IPS-18a (cell line): Measurements from ENCODE around the gene COMT.

Source experiments
- H3K27ac ChIP-seq: one replicate; pipeline ENCODE4 v1.5.1; 2013; ENCODE audit warnings: low read length
- H3K27me3 ChIP-seq: one replicate; pipeline ENCODE4 v1.6.1; 2013; ENCODE audit warnings: mild to moderate bottlenecking, low read length; ENCODE audit not compliant: control insufficient read depth, insufficient read depth
- H3K36me3 ChIP-seq: one replicate; pipeline ENCODE4 v1.6.1; 2013; ENCODE audit warnings: low read depth, low read length; ENCODE audit not compliant: control insufficient read depth
- H3K4me1 ChIP-seq: one replicate; pipeline ENCODE4 v1.6.1; 2013; ENCODE audit warnings: low read depth, low read length; ENCODE audit not compliant: control insufficient read depth
- H3K4me3 ChIP-seq: one replicate; pipeline ENCODE4 v1.5.1; 2013; ENCODE audit warnings: low read length
- H3K9ac ChIP-seq: one replicate; pipeline ENCODE4 v1.6.1; 2013; ENCODE audit warnings: mild to moderate bottlenecking, low read length, moderate library complexity
- H3K9me3 ChIP-seq: one replicate; pipeline ENCODE4 v1.6.1; 2013; ENCODE audit warnings: low read depth, low read length; ENCODE audit not compliant: control insufficient read depth

The COMT gene

DNA sequence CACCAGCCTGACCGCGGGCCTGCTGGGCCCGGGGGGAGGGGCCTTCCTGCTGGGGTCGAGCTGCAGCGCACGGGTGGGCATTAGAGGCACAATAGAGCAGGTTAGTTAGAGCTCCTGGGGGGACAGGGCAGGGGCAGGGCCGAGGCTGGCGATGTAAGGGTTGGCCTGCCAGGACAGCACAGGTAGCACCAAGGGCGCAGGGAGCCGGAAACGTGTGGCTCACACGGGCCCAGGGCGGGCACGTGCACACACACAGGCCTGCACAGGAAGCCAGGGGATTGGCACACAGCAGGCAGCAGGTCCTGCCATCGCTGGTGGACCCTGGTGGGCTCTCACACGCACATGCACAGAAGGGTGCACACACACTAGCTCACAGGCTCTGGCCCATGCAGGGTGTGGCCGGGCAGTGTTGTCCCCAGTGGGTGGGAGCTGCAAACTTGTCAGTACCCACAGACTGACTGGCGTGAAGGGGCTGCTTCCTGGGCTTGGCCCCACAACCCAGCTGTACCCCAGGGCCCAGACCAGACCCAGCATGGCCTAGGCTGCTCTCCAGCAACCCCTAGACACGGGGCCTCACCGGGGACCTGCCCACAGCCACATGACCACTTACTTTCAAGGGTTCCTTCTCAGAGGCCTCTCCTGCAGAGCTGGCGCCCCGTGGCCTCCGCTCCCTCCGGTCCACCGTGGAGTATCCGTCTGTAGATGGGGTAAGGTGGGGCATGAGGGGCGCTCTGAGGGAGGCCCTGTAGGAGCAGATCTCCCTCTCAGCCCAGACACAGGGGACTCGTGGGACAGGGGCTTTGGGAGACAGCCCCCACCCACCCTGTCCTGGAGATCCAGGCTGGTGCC lies 29.9 kb downstream of the COMT start:
- H3K27ac ChIP-seq: no peak overlapping the region
- H3K9ac ChIP-seq: no peak overlapping the region
- H3K36me3 ChIP-seq: peaks cover 9% of the 10 kb centered on the region
- H3K4me1 ChIP-seq: peaks cover 12% of the 10 kb centered on the region
- no peaks in the 10 kb centered on the region for H3K27me3 ChIP-seq
- H3K4me3 ChIP-seq: no peak overlapping the region
- no peaks in the 10 kb centered on the region for H3K9me3 ChIP-seq

DNA sequence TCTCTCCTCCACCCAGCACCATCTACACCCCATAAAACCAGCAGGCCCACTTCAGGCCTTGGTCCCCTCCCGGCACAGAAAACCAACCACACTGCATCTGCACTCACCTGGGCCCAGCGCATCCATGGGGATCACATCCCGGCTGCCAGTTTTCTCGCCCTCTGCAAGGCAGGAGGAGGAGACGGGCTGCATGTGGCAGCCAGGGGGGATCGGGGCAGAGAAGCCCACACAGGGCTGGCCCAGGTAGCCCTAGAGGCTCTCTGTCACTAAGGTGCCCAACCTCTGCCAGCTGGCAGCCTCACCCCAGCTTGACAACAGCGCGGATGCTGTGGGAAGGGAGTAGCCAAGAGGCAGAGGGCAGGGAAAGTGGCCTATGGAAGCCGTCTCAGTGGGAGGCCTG lies 30.7 kb downstream of the COMT start:
- Histone ChIP-seq H3K36me3 (peaks cover 9% of the 10 kb centered on the region), H3K9ac (no peak overlapping the region), H3K9me3 (no peaks in the 10 kb centered on the region), H3K27ac (no peak overlapping the region), H3K4me3 (no peak overlapping the region), H3K27me3 (no peaks in the 10 kb centered on the region), H3K4me1 (peaks cover 12% of the 10 kb centered on the region)

DNA sequence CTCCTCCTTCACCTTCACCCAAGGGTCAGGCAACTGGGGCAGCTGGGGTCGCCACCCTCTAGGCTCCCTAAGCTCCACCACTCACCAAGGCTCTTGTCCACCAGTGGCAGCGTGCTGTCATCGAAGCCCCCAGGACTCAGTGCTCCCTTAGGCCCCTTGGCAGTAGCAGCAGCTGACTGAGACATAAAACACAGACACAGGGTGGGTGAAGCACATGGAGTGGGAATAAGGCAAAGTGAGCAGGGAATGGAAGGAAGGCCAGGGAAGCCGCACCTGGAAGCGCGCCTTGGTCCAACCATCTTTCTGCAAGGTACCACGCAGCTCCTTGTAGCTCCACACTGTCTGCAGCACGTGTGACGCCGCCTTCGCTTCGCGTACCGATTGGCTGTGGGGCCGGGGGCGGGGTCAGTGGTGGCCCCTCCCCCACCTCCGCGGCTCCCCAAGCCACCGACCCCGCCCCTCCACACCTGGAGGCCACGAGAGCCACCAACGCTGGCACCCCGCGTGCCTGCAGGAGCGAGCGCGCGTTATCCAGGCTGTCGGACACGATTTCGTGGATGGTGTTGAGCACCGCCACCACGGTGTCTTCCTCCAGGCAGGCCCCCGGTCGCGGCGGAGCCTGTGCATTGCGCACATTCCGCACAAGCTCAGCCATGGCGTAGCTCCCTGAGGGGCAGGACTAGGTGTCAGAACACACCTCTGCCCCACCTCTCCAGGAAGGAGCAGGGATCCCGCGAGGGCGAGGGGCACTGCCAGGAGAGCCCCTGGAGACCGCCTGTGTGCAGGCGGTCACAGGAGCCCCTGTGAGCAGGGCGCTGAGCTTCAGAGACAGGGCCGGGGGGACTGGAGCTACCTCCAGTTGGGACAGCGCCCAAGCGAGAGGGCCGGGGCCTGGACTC lies 31.3 kb downstream of the COMT start:
- Histone ChIP-seq H3K4me1 (peaks cover 12% of the 10 kb centered on the region), H3K36me3 (peaks cover 9% of the 10 kb centered on the region), H3K4me3 (no peak overlapping the region), H3K27ac (no peak overlapping the region), H3K27me3 (no peaks in the 10 kb centered on the region), H3K9ac (no peak overlapping the region), H3K9me3 (no peaks in the 10 kb centered on the region)

DNA sequence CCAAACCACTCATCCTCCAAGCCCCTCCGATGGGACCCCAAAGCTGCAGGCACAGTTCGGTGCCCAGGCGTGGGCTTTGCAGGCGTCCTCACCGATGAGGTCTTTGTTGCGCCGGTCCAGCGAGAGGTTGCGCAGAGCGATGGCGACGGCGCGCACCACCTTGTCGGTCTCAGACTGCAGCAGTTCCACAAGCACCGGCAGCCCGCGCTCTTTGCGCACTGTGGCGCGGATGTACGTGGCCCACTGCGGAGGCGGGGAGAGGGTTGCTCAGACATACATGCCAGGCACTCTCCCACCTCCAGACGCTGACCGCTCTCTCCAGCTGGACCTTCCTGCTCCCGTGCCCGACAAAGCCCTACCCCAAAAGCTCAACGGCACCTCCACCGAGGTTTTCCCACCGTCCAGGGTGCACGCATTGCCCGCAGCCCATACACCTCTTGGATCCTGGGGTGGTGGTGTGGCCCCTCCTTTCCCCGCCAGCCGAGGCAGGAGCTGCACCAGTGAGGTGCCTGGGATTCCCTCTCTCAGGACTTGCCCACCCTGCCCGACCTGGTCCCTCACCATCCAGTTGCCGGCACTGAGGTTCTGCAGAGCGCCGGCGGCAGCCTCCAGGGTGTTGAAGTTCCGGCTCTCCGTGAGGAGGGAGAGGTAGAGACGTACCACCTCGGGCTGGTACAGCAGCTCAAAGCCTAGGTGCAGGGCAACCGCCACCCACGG lies 32.1 kb downstream of the COMT start:
- Histone ChIP-seq H3K27ac (peak overlapping the region; percentile 9), H3K27me3 (no peaks in the 10 kb centered on the region), H3K4me1 (peaks cover 12% of the 10 kb centered on the region), H3K4me3 (no peak overlapping the region), H3K9ac (no peak overlapping the region), H3K9me3 (no peaks in the 10 kb centered on the region), H3K36me3 (peaks cover 11% of the 10 kb centered on the region)

DNA sequence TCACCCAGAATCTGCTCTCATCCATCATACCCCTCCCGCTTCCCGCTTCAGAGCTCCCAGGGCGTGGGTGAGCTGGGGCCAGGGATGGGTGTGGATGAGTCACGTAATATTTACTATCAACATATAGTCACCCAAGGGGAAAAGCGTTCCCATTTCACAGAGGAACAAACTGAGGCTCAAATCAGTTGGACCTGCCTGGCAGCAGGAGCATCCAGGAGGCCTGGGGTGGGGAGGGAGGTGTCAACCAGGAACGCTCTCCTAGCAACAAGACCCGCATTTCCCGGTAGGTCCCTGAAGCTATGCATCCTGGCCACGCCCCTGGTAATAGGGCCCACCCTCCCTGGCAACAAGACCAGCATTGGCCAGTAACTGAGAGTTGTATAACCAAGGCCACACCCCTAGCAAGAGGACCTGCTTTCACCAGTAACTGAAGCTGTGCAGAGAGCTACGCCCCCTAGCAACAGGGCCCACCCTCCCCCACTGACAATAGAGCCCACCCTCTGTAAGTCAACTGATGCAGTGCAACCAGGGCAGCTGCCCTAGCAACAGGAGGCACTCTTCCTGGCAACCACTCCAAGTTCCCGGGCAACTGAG lies 32.8 kb downstream of the COMT start:
- Histone ChIP-seq H3K4me3 (peak overlapping the region; percentile 4), H3K9ac (peak overlapping the region; percentile 54), H3K4me1 (peaks cover 12% of the 10 kb centered on the region), H3K9me3 (no peaks in the 10 kb centered on the region), H3K27me3 (no peaks in the 10 kb centered on the region), H3K27ac (peak overlapping the region; percentile 84), H3K36me3 (peaks cover 15% of the 10 kb centered on the region)

DNA sequence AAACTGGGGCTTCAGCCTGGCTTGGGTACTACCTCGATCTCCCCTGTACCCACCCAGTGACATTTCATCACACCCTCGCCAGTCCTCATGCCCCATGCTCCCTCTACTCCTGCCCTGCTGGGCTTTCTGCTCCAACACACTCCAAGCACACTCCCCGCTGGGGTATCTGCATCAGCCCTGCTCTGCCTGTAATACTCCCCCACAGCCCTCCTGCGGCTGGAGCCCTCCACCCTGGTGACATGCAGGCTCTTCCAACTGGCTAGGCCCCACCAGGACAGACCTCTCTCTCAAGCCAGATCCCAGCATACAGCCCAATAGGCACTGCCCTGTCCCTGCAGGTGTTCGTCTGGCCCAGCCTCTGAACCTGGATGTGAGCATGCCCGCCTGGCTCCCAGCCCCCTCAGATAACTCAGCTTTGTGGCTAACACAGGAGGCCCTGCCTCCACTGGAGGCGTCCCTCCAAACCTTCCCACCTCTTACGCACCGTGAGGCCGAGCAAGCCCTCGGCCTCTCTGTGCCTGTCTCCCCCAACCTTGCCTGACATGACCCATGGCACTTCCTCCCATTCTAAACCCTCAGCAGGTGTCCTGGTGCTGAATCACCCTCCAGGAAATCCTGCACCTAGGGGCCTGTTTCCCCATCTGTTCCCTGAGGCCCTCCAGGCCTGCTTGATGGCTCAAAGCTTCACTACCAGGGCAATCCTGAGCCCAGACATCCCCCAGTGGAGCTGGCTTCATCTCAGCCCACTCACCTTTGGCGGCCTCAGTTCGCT lies 33.5 kb downstream of the COMT start:
- Histone ChIP-seq H3K4me3 (peak overlapping the region; percentile 4), H3K9me3 (no peaks in the 10 kb centered on the region), H3K4me1 (peaks cover 12% of the 10 kb centered on the region), H3K27me3 (no peaks in the 10 kb centered on the region), H3K9ac (peak overlapping the region; percentile 54), H3K27ac (peak overlapping the region; percentile 84), H3K36me3 (peaks cover 18% of the 10 kb centered on the region)

DNA sequence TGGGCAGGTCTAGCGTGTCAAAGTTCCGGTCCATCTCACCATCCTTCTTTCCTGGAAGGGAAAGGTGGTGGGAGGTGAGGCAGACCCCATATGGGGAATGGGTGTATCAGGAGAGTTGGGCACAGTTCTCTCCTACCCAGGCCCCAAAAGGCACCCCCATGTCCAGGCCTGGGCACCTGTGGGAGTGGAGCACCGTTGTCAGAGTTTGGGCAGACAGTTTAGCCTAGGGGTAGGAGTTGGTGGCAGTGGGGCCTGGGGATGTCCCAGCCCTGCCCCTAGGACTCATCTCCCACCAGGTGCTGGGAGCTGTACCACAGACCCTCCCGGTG lies 34.1 kb downstream of the COMT start:
- peaks cover 23% of the 10 kb centered on the region for H3K36me3 ChIP-seq
- H3K27ac ChIP-seq: no peak overlapping the region
- no peak overlapping the region for H3K4me3 ChIP-seq
- H3K27me3 ChIP-seq: no peaks in the 10 kb centered on the region
- no peaks in the 10 kb centered on the region for H3K9me3 ChIP-seq
- peak overlapping the region; percentile 54 for H3K9ac ChIP-seq
- peaks cover 12% of the 10 kb centered on the region for H3K4me1 ChIP-seq

DNA sequence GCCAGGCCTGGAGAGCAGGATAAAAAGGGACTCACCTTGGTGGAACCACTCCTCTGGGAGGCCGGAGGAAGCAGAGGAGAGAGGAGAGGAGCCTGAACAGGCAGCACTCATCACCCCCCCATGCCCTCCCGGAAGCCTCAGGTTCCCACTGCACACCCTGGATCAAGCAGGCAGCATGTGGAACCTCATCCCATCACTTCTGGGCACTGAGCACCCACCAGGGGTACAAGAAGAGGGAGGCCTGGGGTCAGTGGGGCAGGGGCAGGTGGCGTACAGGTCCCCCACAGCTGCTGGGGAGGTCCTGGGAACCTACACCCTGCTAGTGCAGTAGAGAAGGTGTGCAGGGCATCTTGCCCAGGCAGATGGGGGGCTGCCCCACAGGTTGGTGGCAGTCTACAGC lies 35.1 kb downstream of the COMT start:
- Histone ChIP-seq H3K27ac (no peak overlapping the region), H3K4me3 (no peak overlapping the region), H3K27me3 (no peaks in the 10 kb centered on the region), H3K4me1 (peaks cover 12% of the 10 kb centered on the region), H3K36me3 (peaks cover 26% of the 10 kb centered on the region), H3K9ac (no peak overlapping the region), H3K9me3 (no peaks in the 10 kb centered on the region)

DNA sequence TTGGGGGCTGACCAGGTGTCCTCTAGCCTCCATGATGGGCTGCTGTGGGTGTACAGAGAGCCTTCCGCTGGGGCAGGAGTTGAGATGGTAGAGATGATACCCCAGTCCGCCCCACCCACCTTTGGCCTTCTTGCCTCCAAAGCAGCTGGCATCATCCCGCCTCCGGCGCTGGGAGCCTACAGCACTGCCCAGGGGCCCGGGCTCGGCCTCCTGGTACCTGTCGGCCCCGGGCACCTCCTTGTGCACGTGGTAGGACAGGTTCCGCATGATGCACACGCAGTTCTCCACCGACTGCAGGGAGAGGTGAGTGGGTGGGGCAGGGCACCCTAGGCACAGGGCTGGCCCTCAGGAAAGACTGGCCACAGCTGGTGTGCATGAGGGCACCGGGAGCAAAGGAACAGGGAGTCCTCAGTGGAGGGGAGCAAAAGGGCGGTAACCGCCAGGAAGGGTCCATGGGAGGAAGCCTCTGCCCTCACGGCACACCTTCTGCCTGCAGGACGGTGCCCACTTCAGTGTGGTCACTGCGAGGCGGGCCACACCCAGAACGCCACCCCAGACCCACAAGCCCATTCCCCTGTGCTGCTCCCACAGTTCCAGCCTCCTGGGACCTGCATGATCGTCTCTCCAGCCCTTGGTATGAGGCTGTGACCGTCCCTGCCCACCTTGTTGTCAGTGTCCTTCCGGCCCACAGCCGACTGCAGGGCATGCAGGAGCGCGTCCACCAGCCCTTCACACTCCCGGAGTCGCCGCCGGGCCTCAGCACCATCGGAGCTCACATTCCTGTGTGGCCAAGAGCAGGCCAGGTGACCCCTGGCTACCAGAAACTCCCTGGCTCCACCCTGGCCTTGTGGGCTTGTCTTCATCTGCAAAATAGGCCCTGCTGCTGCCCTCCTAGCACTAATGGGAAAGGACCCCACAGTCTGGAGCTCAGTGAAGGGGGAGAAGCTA lies 36.0 kb downstream of the COMT start:
- no peak overlapping the region for H3K4me3 ChIP-seq
- no peaks in the 10 kb centered on the region for H3K27me3 ChIP-seq
- peaks cover 12% of the 10 kb centered on the region for H3K4me1 ChIP-seq
- H3K9me3 ChIP-seq: no peaks in the 10 kb centered on the region
- H3K27ac ChIP-seq: no peak overlapping the region
- H3K36me3 ChIP-seq: peaks cover 25% of the 10 kb centered on the region
- no peak overlapping the region for H3K9ac ChIP-seq

DNA sequence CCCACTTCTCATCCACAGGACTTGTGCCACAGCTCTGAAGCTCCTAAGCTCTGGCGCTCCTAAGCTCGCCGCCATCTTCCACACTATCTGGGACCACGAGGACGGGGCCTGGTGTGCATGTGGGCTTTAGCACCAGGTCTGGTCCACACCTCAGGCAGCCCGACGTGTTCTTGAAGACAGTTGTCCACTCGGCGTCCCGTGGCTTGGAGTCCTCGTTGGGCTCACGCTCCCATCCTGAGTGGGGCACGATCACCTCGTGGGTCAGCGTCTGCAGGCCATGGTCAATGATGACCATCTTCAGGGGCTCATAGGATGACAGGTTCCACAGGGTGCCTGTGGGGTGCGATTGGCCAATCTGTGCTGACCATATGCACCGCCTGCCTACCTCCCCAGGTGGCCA lies 37.2 kb downstream of the COMT start:
- H3K36me3 ChIP-seq: peaks cover 25% of the 10 kb centered on the region
- no peak overlapping the region for H3K27ac ChIP-seq

More for the DNA sequence above, 37.2 kb downstream of the COMT start:
- H3K9ac ChIP-seq: no peak overlapping the region
- peaks cover 12% of the 10 kb centered on the region for H3K4me1 ChIP-seq
- no peaks in the 10 kb centered on the region for H3K9me3 ChIP-seq
- H3K4me3 ChIP-seq: no peak overlapping the region
- H3K27me3 ChIP-seq: no peaks in the 10 kb centered on the region
